Type B pancreatic cell (in vitro differentiated cells): ENCODE measurements around the gene ZNF501. TPM values are rescaled to one million over a fixed set of nuclear protein-coding genes. Genes with fewer than 3 reads are reported as not detected.

Experiments
- DNase-seq: peaks from one replicate; pipeline ENCODE4 v3.0.0; 2021; ENCODE audit warnings: mixed read lengths; ENCODE audit not compliant: unreplicated experiment; ENCODE audit errors: extremely low spot score
- H3K27ac Mint-ChIP-seq: 2 replicates; pipeline ENCODE4 v1.8.0; 2021; ENCODE audit warnings: mild to moderate bottlenecking, mixed read lengths
- H3K27me3 Mint-ChIP-seq: 2 replicates; pipeline ENCODE4 v1.8.0; 2021; ENCODE audit warnings: mixed read lengths
- H3K36me3 Mint-ChIP-seq: 2 replicates; pipeline ENCODE4 v1.8.0; 2021; ENCODE audit warnings: mixed read lengths
- H3K4me1 Mint-ChIP-seq: one replicate; pipeline ENCODE4 v1.8.0; 2021; ENCODE audit warnings: mixed read lengths; ENCODE audit not compliant: unreplicated experiment
- H3K4me3 Mint-ChIP-seq: 2 replicates; pipeline ENCODE4 v1.8.0; 2021; ENCODE audit warnings: mild to moderate bottlenecking, mixed read lengths
- H3K9me3 Mint-ChIP-seq: 2 replicates; pipeline ENCODE4 v1.8.0; 2021; ENCODE audit warnings: mixed read lengths
- long read RNA-seq: library from polyadenylated mRNA; unstranded; transcript quantifications from one replicate; pipeline ENCODE4 v2.0.0, GENCODE V29; 2020
- total RNA-seq: library from RNA; stranded (reverse); gene quantifications from 2 replicates; pipeline ENCODE4 v1.2.1, GENCODE V29; 2021; ENCODE audit warnings: low replicate concordance
- TF ChIP-seq, protein P1 (sequence below): fragments of 200-600 bp; sonication (generic); conservative IDR thresholded peaks from 2 replicates; pipeline ENCODE4 v1.5.0; 2021; ENCODE audit warnings: antibody characterized with exemption, mild to moderate bottlenecking

The ZNF501 gene
- total RNA-seq = 5.0 and 5.8 TPM in 2 replicates
- long read RNA-seq, transcript ZNF501-205 (3 exons, 3,382 nt) = minor isoform, 6 of 20 reads
- long read RNA-seq, transcript ZNF501-201 (3 exons, 3,099 nt) = major isoform, 11 of 20 reads
- long read RNA-seq, partial matches to known transcripts = 0 of 20 reads
- long read RNA-seq, other reads (novel, unspliced or antisense) = 3 of 20 reads

DNA sequence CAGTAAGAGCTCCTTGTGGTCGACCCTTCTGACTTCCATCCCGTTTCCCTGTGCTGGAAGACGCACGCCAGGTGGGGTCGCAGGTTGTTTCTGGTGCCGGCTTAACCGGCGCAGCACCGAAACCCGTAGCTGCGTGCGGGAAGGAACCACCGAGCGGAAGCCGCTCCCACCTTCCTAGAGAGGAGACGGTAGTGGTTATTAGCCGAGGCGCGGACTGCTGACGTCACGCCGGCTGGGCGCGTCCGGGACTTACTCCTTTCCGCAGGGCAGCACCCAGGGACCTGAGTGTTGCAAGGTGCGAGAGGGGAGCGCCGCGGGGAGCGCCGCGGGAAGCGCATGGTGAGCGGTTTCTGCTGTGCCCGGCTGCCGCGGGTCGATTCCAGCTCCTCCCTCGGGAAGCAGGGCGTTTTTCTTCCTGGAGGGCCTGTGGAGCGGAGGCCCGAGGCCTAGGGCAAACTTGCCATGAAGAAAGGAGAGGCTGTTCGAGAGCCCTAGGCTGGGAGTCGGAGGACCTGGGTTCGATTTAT is at the start of gene ZNF501:
ZNF501 (plus strand) TSS at position 252 of the 527 bp plus-strand sequence. CDS start 4,787 bp downstream, outside the sequence.
- H3K9me3 Mint-ChIP-seq = peaks cover 20% of the 10 kb centered on the region
- no peaks in the 10 kb centered on the region for H3K4me1 Mint-ChIP-seq
- H3K4me3 Mint-ChIP-seq = peak within 1 kb of the TSS; percentile 93
- H3K27me3 Mint-ChIP-seq = no peaks in the 10 kb centered on the region
- peaks cover 39% of the 10 kb centered on the region for H3K36me3 Mint-ChIP-seq
- TF ChIP-seq, protein P1, sequence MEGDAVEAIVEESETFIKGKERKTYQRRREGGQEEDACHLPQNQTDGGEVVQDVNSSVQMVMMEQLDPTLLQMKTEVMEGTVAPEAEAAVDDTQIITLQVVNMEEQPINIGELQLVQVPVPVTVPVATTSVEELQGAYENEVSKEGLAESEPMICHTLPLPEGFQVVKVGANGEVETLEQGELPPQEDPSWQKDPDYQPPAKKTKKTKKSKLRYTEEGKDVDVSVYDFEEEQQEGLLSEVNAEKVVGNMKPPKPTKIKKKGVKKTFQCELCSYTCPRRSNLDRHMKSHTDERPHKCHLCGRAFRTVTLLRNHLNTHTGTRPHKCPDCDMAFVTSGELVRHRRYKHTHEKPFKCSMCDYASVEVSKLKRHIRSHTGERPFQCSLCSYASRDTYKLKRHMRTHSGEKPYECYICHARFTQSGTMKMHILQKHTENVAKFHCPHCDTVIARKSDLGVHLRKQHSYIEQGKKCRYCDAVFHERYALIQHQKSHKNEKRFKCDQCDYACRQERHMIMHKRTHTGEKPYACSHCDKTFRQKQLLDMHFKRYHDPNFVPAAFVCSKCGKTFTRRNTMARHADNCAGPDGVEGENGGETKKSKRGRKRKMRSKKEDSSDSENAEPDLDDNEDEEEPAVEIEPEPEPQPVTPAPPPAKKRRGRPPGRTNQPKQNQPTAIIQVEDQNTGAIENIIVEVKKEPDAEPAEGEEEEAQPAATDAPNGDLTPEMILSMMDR = no peak
- DNase-seq = peak; percentile 80
- H3K27ac Mint-ChIP-seq = peak within 1 kb of the TSS; percentile 95

DNA sequence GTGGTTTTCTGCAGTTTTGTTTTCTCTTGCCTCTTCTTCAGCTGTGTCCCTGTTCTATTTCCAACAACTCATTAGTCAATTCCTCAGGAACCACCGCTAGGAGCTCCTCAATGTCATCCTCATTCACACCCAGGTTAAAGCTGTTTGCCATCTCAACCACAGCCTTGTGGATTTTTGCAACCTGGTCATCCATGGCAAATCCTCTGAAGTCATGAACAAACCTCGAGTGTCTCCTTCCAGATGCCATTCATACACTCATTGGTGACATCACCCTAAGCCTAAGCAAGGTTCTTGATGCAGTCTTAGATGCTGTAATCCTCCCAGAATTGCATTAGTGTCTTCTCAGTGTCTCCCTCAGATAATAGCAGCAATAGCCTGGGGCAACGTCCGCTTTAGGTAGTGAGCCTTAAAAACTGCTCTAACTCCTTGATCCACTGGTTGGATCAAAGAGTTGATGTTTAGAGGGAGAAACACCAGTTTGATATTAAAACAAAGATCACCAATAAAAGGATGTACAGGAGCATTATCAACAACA is 48.4 kb upstream of the ZNF501 start:
- Mint-ChIP-seq H3K27me3 (peaks cover 8% of the 10 kb centered on the region), H3K4me3 (no peak overlapping the region), H3K9me3 (peaks cover 31% of the 10 kb centered on the region), H3K27ac (no peak overlapping the region), H3K4me1 (peaks cover 6% of the 10 kb centered on the region), H3K36me3 (peaks cover 37% of the 10 kb centered on the region)
- TF ChIP-seq, protein P1 = no peak
- no peak for DNase-seq

DNA sequence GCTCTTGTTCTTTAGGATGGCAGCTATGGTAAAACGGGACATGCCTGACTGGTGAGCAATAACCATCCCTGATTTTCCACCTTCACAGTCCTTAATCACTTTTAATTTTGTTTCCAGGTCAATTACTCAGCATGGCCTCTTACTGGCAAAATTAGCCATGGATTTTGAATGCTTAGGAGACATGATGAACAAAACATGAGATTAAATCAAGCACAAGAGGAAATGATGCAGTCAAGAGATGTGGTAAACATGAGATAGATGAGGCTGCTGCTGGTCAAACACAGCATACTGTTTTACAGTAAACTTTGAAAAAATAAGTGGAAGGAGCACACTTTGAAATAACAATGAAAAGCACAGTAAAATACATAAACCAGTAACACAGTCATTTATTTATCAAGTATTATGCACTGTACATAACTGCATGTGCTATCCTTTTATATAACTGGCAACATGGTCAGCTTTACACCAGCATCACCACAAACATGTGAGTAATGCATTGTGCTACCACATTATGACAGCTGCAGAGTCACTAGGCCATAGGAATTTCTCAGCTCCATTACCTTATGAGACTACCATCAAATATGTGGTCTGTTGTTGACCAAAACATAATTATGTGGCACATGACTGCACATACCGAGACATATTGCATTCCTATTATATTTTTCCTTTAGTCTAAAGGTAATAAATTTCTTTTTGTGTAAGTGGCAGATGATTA is 47.1 kb upstream of the ZNF501 start:
- no peak overlapping the region for H3K4me3 Mint-ChIP-seq
- peaks cover 18% of the 10 kb centered on the region for H3K27me3 Mint-ChIP-seq
- TF ChIP-seq, protein P1 = no peak
- peaks cover 38% of the 10 kb centered on the region for H3K9me3 Mint-ChIP-seq
- peaks cover 6% of the 10 kb centered on the region for H3K4me1 Mint-ChIP-seq
- DNase-seq = no peak
- H3K36me3 Mint-ChIP-seq = peaks cover 44% of the 10 kb centered on the region
- H3K27ac Mint-ChIP-seq = no peak overlapping the region

DNA sequence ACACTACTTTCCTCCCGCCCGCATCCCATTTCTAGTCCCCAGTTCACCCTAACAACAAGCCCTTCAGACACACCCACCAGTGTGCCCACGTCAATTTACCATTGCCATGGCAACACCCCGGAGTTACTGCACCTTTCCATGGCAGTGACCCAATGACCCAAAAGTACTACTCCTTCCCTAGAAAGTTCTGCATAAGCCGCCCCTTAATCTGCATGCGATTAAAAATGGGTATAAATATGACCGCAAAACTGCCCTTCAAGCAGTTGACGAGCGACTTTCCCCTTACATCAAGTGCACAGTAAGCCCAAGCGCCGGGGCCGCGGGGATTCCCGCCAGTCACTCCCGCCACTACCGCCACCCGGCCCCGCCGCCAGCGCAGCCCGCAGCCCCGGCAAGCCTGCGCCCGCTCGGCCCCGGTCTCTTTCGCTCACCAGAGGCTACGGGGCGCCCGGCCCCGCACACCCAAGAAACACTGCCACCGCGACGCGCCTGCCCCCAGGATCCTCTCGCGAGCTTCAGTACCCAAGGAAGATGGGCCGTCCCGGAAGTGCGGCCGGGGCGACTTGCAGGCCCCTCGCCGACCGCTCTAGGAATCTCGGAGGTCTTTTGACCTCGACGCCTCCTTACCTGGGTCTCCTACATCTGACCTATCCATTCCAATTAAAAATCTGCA is 44.2 kb upstream of the ZNF501 start:
- H3K9me3 Mint-ChIP-seq = peaks cover 42% of the 10 kb centered on the region
- H3K4me3 Mint-ChIP-seq = peak overlapping the region; percentile 88
- peak overlapping the region; percentile 64 for H3K27ac Mint-ChIP-seq
- TF ChIP-seq, protein P1 = no peak
- H3K36me3 Mint-ChIP-seq = peaks cover 44% of the 10 kb centered on the region
- DNase-seq = peak; percentile 77
- H3K27me3 Mint-ChIP-seq = peaks cover 34% of the 10 kb centered on the region
- peaks cover 6% of the 10 kb centered on the region for H3K4me1 Mint-ChIP-seq

DNA sequence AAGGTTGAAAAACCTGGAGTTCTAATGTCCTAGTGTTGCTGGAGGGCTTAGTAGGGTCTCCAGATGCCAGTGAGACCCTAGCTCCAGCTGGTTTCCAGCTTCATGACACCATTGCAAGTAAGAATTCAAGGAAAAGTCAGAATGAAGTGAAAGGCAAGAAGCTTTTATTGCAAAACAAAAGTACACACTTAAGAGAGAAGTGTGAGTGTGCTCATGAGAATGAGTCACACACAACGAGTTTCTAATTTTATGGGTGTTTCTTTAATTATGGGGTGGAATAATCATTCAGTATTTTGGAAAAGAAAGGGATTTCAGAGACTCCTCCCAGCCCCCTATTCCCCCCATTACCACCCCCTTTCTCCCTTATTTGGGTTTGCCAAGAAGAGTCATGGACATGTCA is 41.5 kb upstream of the ZNF501 start:
- H3K4me1 Mint-ChIP-seq = peaks cover 6% of the 10 kb centered on the region
- H3K27ac Mint-ChIP-seq = no peak overlapping the region
- no peak overlapping the region for H3K4me3 Mint-ChIP-seq
- TF ChIP-seq, protein P1 = no peak
- H3K9me3 Mint-ChIP-seq = peaks cover 31% of the 10 kb centered on the region
- peaks cover 54% of the 10 kb centered on the region for H3K27me3 Mint-ChIP-seq
- DNase-seq = no peak
- H3K36me3 Mint-ChIP-seq = peaks cover 30% of the 10 kb centered on the region
